HG03354 (cell line): Measurements from ENCODE around the gene PSMB7.

Source experiments
- ATAC-seq: cut with Tn5 transposase; IDR thresholded peaks from one replicate; pipeline ENCODE4 v1.9.1; 2021; ENCODE audit warnings: mild to moderate bottlenecking; ENCODE audit not compliant: unreplicated experiment, poor library complexity, severe bottlenecking

PSMB7 gene

DNA sequence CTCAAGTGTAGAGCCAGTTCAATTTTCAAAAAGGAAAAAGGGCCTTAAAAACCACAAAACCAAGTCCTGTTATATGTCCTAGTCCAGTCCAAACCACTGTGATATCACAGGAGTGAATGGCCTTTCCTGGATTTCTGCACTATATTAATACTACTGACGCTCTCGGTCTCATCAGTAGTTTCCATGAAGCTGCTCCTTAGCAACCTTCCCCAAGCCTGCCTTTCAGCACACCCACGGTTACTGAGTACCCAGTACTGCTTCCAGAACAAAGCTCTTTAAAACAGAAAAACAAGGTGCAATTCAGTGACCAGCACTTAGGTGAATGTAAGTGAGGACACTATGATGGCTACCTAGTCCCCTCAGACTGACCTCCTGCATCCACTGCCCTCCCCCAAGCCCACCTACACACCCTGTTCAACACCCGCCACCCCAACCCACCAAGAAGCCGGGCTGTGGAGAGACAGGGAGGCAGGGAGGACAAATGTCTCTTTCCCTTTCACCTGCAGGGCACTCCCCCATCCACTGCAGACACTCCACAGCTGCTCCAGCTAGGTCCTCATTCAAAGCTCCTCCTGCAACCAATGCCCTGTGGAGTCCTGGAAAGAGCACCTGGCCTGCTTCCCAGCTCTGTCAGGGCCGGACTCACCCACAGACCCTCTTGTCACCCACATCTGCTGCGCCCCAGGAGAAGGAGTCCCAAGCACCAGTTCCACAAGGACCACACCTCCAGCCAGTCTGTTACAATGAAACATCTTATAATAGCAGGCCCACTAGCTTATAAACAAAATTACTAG is 25.9 kb downstream of the PSMB7 start:
- no peak for ATAC-seq

DNA sequence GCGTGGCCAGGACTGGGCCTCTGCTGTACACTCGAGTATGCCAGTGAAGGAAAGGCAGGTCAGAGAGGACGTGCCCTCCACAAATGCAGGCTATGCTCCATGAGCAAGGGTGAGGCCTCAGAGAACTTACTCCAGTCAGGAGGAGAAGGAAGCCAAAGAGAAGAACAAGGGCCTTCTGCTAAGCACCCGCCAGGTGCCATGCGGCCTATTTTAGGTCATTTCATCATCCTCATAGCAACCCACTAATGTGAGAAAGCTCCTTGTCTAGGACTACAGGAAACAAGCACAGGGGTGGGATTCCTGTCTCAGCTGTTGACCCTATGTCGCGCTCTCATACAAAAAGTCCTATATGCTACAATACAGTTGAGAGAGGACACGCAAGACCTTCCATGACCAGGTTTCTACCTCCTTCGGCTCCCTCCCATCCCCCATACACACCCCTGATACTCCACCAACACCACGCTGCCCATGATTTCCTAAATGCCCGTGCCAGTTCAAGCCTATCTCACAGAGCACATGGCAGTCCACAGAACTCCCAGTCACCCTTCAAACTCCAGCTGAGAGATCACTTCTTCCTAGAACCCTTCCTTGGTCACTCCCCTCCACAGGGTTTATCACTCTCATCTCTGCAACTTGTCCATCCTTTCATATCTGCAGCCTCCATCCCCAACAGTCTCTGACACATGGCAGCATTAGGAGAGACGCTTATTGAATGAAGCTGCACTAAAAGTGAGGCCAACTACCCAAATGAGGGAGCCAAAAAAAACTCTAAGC is 26.8 kb downstream of the PSMB7 start:
- no peak for ATAC-seq

DNA sequence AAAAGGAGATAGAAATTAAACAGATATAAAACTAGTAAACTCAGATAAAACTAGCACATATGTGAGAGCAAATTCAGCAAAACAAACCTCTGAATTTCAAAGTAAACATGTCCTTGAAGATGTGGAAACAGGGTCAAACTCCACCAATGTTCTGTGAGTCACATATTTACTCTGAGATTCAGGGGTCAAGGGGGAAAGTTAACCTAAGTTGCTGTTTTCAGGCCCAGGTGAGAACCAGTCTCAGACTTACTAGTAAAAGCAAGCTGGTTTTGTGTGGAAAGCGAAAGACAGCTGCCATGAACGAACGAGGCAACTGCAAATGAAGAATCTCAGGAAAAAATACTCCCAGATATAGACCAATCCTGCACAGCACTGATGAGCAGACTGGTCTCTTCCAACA is 29.0 kb downstream of the PSMB7 start:
- ATAC-seq = no peak

DNA sequence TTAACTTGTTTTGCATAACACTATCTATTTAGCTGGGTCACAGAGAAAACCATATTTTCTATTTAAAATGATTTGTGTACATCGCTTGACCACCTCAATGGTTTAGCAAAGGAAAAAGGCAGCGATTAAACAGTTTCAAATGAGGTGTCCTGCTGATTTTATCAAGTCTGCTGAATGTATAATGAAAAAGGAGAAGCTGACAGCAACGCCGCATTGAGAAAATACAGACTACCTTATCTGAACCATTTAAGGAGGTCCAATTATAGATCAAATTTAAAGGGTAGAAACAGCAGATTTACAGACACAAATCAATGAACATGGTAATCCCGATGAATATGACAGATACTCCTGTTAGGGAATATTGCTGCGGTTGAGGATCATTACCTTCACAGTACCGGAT is 29.6 kb downstream of the PSMB7 start:
- ATAC-seq = no peak

DNA sequence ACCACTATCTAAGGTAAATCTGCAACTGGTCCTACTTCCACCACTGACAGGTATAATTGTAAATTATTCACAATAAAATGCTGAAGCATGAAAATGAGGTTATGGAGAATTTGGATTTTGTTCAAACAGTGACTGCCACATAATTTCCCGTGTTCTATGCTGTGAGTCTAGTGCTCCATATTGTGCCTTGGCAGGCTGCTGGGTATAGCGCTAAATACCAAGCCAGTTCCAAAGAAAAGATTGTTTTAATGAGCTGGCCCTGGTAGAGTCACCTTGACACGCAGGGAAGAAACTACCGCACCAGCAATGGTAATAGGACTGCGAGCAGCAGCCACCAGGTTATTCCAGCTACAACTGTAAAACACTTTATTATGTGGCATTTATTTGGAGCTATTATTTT is 30.4 kb downstream of the PSMB7 start:
- no peak for ATAC-seq

DNA sequence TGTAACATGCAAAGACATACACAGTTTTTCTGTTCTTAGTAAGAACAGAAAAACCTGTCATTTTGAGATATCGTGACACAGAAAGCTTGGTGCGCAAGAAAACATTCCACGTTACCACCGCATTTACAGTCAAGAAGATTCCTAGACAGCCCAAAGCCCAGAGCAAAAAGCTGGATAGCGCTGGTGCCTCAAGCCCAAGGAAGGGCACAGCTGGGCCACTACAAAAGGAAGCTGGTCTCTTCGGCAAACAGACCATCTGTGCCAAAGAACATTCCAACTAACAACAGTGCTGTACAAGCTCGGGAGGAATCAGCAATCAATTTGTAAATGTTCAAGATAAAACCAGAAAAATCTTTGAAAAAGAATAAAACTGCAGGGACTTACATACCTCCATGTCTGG is 31.0 kb downstream of the PSMB7 start:
- ATAC-seq = no peak

DNA sequence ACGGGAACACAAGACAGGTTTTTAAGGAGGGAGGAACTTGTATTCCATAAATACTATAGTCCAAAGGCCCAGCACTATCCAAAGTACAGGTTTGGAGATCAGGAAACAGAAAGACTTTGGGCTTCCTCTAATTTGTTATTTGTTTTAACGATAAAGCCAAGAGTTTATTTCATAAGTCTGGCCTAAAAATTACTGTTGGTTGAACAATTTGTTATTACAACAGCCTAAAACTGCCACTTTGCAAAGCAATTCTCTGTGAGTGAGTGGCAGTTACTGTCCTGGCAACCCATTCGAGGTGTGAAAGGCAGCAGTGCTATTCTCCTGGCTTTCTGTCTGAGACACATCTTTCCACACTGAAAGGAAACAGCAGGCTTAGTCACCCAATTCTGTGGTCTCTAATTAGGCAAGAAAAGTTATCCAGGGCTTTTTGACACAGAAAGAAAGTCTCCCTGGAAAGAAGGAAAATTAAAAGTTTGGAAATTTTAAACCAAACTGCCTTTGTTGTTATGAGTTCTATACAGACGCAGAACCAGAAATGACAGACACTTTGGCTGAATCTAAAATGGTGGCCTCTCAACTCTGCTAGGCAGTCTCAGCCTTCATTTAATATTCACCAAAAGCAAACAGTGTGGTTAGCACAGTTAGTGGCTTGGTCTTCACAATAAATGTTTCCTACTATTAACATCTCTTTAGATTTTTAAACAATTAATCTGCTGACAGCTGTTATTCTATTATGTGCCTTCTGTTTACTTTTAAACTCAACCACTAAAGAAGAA is 33.9 kb downstream of the PSMB7 start:
- ATAC-seq = no peak

DNA sequence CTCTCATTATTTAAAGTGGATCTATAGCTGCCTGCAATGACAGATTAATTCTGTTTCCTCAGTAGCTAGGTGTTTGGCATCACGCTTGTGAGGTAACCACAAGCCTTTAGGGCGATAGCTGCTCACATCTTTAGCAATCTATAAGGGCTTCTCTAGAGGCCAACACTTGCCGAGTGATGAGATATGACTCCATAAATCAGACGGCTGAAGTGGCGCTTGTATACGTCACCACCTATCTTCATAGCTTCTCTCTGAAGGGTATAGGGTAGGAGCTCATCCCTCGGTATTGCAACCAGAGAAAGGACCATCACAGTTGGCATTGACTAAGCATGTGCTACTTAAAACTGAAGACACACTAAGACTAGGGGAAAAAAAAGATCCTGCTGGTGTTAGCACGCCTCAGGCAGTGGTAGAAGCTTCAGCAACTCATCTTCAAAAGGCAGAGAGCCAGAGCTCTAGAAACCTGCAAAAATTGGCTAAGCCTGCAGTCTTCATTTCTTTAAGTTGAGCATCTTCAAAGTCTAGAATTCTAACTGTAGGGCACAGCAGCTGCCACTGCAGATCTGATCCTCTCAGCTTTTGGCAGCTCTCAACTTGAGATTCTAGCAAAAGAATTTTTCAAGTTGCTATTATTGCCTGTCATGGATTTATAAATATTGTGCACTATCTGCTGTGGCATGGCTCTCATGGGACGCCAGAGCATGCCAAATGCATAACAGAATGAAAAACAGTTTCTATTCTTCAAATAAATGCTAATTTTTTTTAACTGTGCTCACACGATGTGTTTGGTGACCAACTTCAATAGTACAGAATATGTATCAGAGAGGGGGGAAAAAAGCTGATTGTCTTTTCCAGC is 37.5 kb downstream of the PSMB7 start:
- no peak for ATAC-seq

DNA sequence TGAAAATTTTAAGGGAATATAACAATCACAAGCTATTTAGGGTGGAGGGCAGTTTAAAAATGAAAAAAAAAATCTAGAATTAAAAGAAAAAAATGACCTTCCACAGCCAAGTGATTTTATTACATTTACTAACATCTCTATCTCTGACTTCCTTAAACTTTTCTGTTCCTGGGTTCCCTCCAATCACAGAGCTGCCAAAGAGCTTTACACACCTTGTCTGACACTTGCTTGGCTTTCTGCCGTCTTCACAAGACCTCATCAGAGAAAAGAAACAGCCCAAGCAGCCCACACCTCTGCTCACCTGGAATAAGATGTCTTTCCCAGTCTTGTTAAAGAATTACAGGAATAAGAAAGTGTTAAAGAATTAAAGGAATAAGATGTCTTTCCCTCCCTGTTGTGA is 38.9 kb downstream of the PSMB7 start:
- ATAC-seq = no peak

DNA sequence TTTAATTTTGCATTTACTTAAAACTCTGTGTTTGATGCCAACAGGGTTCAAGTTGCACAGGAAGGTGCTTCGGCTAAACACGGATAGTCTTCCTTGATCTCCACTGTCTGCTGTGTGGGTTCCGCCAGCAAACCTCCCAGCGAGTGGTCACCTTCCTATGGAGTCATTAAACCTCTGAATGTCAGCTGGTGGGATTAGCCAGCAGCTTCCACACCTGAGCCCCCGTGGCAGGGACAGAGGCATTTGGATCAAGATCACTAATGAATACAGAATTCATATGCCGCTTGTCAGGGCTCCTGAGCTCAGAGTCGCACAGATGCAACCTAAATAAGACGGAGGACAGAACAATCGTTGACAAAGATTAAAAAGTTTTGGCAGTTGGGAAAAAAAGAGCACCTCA is 39.5 kb downstream of the PSMB7 start:
- no peak for ATAC-seq

DNA sequence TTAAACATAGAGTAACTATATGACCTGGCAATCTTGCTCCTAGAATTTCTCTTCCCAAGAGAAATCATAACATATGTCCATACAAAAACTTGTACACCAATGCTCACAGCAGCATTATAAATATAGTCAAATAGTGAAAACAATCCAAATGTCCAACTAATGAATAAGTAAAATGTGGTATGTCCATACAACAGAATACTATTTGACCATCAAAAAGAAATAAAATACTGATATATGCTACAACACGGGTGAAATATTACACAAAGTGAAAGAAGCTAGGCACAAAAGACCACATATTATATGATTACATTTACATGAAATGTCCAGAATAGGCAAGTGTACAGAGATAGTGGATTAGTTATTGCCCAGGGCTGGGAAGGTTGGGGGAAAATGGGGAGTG is 41.4 kb downstream of the PSMB7 start:
- no peak for ATAC-seq

DNA sequence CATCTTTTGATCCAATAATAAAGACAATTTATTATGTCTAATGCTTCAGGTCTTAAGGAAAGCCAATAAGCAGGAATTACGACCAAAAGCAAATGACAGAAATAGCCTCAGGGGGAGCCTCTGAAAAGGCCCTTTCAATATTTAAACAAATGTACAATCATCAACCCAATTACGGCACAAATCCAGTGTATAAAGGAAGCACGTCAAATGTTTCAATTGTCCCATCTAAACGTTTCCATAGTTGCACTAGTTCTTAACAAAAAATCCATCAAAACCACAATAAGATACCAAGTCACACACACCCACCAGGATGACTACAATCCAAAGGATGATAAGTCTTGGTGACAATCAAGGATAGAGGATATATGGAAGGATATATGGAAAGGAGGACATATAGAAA is 41.9 kb downstream of the PSMB7 start:
- ATAC-seq = no peak

DNA sequence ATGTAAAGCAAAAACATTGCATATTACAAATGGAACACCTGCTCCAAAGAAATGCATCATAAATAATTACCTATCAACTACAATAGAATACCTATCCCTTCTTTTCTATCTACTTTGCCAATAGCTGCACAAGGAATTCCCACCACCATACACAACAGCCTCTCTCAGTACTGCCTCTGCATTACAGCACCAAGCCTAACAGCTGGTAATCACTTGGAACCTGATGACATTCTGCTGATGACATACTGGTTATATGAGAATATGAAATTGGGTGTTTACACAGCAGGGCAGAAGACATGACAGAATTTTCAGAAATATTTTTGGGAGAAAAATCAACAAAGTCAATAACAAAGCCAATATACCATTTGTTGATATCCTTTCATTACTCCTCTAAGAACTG is 43.2 kb downstream of the PSMB7 start:
- ATAC-seq = no peak

DNA sequence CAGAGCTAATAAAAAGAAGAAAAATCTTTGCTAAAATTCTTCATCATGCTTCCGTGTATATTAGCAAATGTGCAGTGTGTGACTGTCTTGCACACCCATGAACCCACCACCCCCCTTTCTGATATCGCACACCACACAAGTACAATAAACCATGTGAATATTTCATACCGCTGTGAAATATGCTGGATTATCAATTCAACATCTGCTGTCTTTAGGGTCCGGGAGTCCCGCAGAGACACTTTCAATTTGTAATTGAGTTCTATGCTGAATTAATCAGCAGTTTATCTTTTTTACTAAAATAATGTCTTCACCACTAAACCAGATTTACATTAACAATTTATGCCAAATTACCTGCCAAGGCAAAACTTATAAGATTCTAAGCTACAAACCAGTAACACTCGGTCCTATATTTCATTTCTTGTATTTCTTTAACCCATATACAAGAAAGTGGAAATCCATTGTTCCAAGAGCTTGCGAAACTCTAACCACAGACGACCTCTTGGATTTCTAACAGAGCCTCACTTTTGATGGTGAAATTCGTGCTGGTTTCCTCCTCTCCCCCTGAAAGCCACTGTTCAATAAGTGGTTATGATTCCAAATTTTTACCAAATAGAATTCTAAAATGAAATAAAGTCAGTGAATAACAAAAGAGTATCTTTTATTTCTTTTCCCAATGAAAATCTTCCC is 44.2 kb downstream of the PSMB7 start:
- no peak for ATAC-seq

DNA sequence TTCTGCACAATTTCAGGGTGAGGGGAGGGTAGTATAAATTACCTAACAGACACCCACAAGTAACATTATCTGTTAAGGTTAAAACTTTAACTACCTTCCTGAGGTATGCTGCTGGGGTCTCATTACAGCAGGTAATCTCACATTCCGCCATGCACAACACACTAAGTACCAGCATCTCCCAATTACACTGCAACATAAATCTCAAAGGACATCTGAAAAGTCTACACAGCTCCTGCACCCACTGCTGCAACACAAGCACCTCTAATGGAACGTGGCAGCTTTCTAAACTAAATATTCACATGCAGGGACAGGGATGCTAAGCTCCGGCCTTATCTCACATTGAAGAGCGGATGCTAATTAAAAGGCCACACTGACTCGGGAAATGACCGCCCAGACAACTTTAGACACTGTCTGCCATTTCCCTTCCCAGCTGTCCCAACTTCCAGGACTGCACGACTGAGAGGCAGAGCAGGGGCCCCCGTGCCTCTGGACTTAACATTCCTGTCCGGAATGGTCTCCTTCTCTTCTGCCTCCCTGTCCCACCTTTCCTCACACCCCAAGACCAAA is 45.9 kb downstream of the PSMB7 start:
- no peak for ATAC-seq

DNA sequence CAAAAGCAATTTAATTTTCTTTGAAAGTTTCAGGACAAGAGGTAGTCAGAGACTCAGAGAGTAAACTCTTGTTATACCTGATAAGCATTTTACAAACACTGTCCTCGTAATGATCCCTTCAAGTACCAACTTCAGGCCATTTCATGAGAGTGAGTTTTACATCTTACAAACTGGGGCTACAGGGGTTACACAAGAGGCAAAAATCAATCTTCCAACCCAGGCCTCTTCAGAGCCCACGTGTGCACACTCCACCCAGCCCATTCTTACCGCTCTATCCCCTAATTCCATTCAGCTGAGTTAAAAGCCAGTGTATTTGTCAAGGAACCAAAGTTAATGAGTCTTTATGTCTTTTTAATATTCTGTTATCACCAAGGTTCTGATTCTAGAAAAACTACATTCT is 46.5 kb downstream of the PSMB7 start:
- ATAC-seq = no peak

DNA sequence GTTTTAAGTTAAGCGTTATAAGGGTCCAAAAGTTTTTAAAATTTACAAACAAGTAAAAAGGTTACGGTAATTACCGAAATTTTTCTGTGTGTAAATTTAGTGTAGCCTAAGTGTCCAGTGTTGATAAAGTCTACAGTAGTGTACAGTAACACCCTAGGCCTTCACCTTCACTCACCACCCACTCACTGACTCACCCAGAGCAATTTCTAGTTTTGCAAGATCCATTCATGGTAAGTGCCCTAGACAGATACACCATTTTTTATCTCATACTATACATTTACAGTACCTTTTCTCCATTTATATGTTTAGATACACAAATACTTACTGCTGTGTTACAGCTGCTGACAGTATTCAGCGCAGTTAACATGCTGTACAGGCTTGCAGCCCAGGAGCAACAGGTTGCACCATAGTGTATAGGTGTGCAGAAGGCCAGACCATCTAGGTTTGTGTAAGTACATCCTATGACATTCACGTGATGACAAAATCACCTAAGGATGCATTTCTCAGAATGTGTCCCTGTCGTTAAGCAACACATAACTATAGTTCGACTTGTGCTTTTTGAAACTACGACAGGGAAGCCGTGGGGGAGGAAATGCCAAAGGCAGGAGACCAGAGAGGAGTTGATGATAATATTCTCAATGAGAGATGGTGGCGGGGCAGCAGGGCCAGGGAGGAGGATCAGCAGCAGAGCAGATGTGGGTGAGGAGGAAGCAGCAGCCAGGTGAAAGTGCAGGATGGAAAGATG is 48.6 kb downstream of the PSMB7 start:
- no peak for ATAC-seq

DNA sequence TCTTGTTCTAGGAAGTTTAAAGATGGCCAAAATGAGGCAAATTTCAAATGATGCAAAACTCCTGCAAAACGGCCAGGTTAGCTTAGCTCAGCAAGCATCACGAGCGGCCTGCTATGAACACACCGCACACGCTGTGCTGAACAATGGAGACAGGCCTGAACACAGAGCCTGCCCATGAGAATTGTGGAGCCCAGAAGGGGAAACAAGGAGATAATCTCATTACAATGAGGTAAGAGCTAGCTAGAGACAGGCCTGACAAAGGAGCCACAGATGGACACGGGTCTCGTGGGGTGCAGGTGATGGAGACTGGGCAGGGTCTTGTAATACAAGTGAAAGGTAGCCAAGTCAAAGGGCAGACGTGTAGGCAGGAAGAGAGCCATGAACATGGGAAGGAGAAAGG is 50.2 kb downstream of the PSMB7 start:
- ATAC-seq = no peak
